ENCODE results near the gene GRXCR1. TPM values are rescaled to one million over a fixed set of nuclear protein-coding genes. Genes with fewer than 3 reads are reported as not detected.

GRXCR1 gene
- total and polyA plus RNA-seq, 2 of the 4 experiments (the other 2 are of a cell fraction), result not detected

GRCh38 chr4:43041632-43042031 is 149.1 kb downstream of the GRXCR1 start:
- no peak overlapping the region for H2AK5ac ChIP-seq (ENCODE audit: low read depth, low read length)
- H3K79me1 ChIP-seq (ENCODE audit: low read depth in 1 of 2, low read length in 2 of 2), result no peaks in the 10 kb centered on the region
- no peak overlapping the region for H3K23ac ChIP-seq (ENCODE audit: low read depth, low read length)
- H3K9me3 ChIP-seq (ENCODE audit: control insufficient read depth, insufficient read depth, low read length), result no peaks in the 10 kb centered on the region
- H2BK5ac ChIP-seq (ENCODE audit: low read depth, low read length, poor library complexity, severe bottlenecking), result no peak overlapping the region
- no peaks in the 10 kb centered on the region for H3K4me1 ChIP-seq (ENCODE audit: control insufficient read depth, insufficient read depth, low read length)
- ChIA-PET POLR2A (ENCODE audit: unreplicated experiment) (no interaction called here), CTCF (no interaction called here)
- no peak overlapping the region for H2BK20ac ChIP-seq (ENCODE audit: low read depth, low read length)
- H3K9me1 ChIP-seq (ENCODE audit: insufficient read depth, low read length), result no peaks in the 10 kb centered on the region
- BruUV-seq (replicated peaks), result no TSS peak
- H4K8ac ChIP-seq (ENCODE audit: low read depth in 2 of 2, low read length in 2 of 2), result no peak overlapping the region
- H3K27ac ChIP-seq (ENCODE audit: insufficient read depth, low read length), result no peak overlapping the region
- H4K5ac ChIP-seq (ENCODE audit: low read depth, low read length), result no peak overlapping the region
- no peak overlapping the region for H3K9ac ChIP-seq (ENCODE audit: low read depth, low read length)
- H3K18ac ChIP-seq (ENCODE audit: low read depth, low read length), result no peak overlapping the region
- no peak overlapping the region for H3K4me2 ChIP-seq (ENCODE audit: low read depth, low read length)
- H3K56ac ChIP-seq (ENCODE audit: extremely low read depth, insufficient read depth, low read length), result no peak overlapping the region
- no peak overlapping the region for H3K4me3 ChIP-seq (ENCODE audit: insufficient read depth, low read depth, low read length)
- in situ Hi-C loops (cut with MboI; ENCODE audit: low sequenced_read_pairs), result no loop called here
- no peak overlapping the region for H2BK120ac ChIP-seq (ENCODE audit: low read depth, low read length)
- intact Hi-C loops (cut with micrococcal nuclease), result no loop called here
- ATAC-seq (ENCODE audit: low read depth) (no peak), DNase-seq (no peak)
- H4K91ac ChIP-seq (ENCODE audit: insufficient read depth, low read depth, low read length), result no peak overlapping the region
- no peaks in the 10 kb centered on the region for H3K27me3 ChIP-seq (ENCODE audit: control insufficient read depth, insufficient read depth, low read length)
- TF ChIP-seq, protein P1, sequence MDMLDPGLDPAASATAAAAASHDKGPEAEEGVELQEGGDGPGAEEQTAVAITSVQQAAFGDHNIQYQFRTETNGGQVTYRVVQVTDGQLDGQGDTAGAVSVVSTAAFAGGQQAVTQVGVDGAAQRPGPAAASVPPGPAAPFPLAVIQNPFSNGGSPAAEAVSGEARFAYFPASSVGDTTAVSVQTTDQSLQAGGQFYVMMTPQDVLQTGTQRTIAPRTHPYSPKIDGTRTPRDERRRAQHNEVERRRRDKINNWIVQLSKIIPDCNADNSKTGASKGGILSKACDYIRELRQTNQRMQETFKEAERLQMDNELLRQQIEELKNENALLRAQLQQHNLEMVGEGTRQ (IDR thresholded peaks at IDR 0.05; ENCODE audit: low read depth, low read length), result no peak
- TF ChIP-seq MXI1 (IDR thresholded peaks at IDR 0.05; ENCODE audit: borderline replicate concordance, low read depth, low read length) (no peak), POLR2A (IDR thresholded peaks at IDR 0.05; ENCODE audit: low read depth, low read length) (no peak), CTCF (conservative IDR thresholded peaks at IDR 0.05; ENCODE audit: low read depth, low read length) (no peak), RAD21 (IDR thresholded peaks at IDR 0.05; ENCODE audit: low read length) (no peak), BHLHE40 (IDR thresholded peaks at IDR 0.05; ENCODE audit: low read depth, low read length) (no peak)
- H3K4ac ChIP-seq (ENCODE audit: low read depth, low read length), result no peak overlapping the region
- no peaks in the 10 kb centered on the region for H3K36me3 ChIP-seq (ENCODE audit: control insufficient read depth, insufficient read depth, low read length)
- H2AFZ ChIP-seq (replicated peaks; ENCODE audit: low read length, poor library complexity), result no peak overlapping the region
- H4K20me1 ChIP-seq (ENCODE audit: insufficient read depth, low read length), result no peaks in the 10 kb centered on the region
- H3K14ac ChIP-seq (replicated peaks; ENCODE audit: low read depth, low read length), result no peak overlapping the region
- H2AK9ac ChIP-seq (replicated peaks; ENCODE audit: low read depth, low read length, poor library complexity), result no peak overlapping the region
- 20% methylated on average over 1 of the region's 1 CpG; no CpG with 5 or more reads in 1 of the 2 experiments for WGBS, 2 experiments (ENCODE audit: extremely low coverage in 2 of 2, insufficient read length in 1 of 2)
- dilution Hi-C loops (cut with HindIII; ENCODE audit: low sequenced_read_pairs, unreplicated experiment), result no loop called here
- no peak overlapping the region for H2BK15ac ChIP-seq (ENCODE audit: low read depth, low read length)

All from IMR-90 (cell line).